Measurements from ENCODE around the gene KLF6. TPM values are rescaled to one million over a fixed set of nuclear protein-coding genes. Genes with fewer than 3 reads are reported as not detected.

KLF6 gene
- total RNA-seq, 1 donor from 2014 or later, result 99.1 TPM

DNA sequence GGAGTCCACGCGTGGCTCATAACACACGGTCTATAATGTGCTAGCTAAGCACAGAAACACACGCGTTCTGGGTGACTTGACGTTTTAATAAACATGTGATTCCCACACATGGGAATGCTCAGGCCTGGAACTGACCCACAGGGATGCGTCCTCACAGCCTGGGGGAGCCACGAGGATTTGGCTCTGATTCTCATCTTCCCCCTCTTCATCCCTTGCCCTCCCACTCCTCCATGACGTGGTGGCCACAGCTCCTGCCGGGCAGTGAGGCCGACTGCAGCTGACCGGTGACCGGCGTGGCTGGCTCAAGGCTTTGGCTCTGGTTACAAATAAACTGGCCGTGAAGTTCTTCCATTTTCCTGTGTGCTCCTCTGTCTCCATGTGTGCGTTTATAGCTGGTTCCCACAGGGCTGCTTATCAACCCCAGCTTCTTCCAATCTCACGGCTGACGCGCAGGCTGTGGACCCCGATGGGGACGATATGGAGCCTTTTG is 40.9 kb upstream of the KLF6 start:
- no peaks in the 10 kb centered on the region for H3K27me3 Mint-ChIP-seq (ENCODE audit: low read depth)

GRCh38 chr10:3825244-3825643 is 40.2 kb upstream of the KLF6 start:
- no peaks in the 10 kb centered on the region for H3K27me3 Mint-ChIP-seq (ENCODE audit: low read depth)
- no peak for DNase-seq (ENCODE audit: low spot score in 2 of 2, unreplicated experiment in 2 of 2)
- TF ChIP-seq, protein P1, sequence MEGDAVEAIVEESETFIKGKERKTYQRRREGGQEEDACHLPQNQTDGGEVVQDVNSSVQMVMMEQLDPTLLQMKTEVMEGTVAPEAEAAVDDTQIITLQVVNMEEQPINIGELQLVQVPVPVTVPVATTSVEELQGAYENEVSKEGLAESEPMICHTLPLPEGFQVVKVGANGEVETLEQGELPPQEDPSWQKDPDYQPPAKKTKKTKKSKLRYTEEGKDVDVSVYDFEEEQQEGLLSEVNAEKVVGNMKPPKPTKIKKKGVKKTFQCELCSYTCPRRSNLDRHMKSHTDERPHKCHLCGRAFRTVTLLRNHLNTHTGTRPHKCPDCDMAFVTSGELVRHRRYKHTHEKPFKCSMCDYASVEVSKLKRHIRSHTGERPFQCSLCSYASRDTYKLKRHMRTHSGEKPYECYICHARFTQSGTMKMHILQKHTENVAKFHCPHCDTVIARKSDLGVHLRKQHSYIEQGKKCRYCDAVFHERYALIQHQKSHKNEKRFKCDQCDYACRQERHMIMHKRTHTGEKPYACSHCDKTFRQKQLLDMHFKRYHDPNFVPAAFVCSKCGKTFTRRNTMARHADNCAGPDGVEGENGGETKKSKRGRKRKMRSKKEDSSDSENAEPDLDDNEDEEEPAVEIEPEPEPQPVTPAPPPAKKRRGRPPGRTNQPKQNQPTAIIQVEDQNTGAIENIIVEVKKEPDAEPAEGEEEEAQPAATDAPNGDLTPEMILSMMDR (IDR thresholded peaks at IDR 0.05; ENCODE audit: unreplicated experiment), result no peak
- H3K4me1 Mint-ChIP-seq, result peaks cover 59% of the 10 kb centered on the region
- no peak overlapping the region for H3K4me3 Mint-ChIP-seq
- peak overlapping the region; percentile 80 for H3K27ac Mint-ChIP-seq
- no peaks in the 10 kb centered on the region for H3K9me3 Mint-ChIP-seq
- H3K36me3 Mint-ChIP-seq, result no peaks in the 10 kb centered on the region

More for the DNA sequence above, 40.9 kb upstream of the KLF6 start:
- H3K36me3 Mint-ChIP-seq, result no peaks in the 10 kb centered on the region
- no peaks in the 10 kb centered on the region for H3K9me3 Mint-ChIP-seq
- H3K4me3 Mint-ChIP-seq, result no peak overlapping the region
- DNase-seq (ENCODE audit: low spot score in 2 of 2, unreplicated experiment in 2 of 2), result no peak
- H3K27ac Mint-ChIP-seq, result peak overlapping the region; percentile 83
- peaks cover 63% of the 10 kb centered on the region for H3K4me1 Mint-ChIP-seq
- TF ChIP-seq, protein P1 (IDR thresholded peaks at IDR 0.05; ENCODE audit: unreplicated experiment), result no peak

GRCh38 chr10:3822541-3823330 is 37.7 kb upstream of the KLF6 start:
- H3K27ac Mint-ChIP-seq, result peak overlapping the region; percentile 21
- peaks cover 37% of the 10 kb centered on the region for H3K4me1 Mint-ChIP-seq
- TF ChIP-seq, protein P1 (IDR thresholded peaks at IDR 0.05; ENCODE audit: unreplicated experiment), result no peak
- no peak for DNase-seq (ENCODE audit: low spot score in 2 of 2, unreplicated experiment in 2 of 2)
- no peaks in the 10 kb centered on the region for H3K9me3 Mint-ChIP-seq
- no peaks in the 10 kb centered on the region for H3K27me3 Mint-ChIP-seq (ENCODE audit: low read depth)
- H3K4me3 Mint-ChIP-seq, result no peak overlapping the region
- no peaks in the 10 kb centered on the region for H3K36me3 Mint-ChIP-seq

- no peaks in the 10 kb centered on the region for H3K9me3 Mint-ChIP-seq
- no peak overlapping the region for H3K4me3 Mint-ChIP-seq
- DNase-seq (ENCODE audit: low spot score in 2 of 2, unreplicated experiment in 2 of 2), result no peak
- no peaks in the 10 kb centered on the region for H3K27me3 Mint-ChIP-seq (ENCODE audit: low read depth)
- no peak overlapping the region for H3K27ac Mint-ChIP-seq
- peaks cover 17% of the 10 kb centered on the region for H3K4me1 Mint-ChIP-seq
- TF ChIP-seq, protein P1 (IDR thresholded peaks at IDR 0.05; ENCODE audit: unreplicated experiment), result no peak
- H3K36me3 Mint-ChIP-seq, result no peaks in the 10 kb centered on the region
Measured at GRCh38 chr10:3820255-3820654, 35.2 kb upstream of the KLF6 start.

DNA sequence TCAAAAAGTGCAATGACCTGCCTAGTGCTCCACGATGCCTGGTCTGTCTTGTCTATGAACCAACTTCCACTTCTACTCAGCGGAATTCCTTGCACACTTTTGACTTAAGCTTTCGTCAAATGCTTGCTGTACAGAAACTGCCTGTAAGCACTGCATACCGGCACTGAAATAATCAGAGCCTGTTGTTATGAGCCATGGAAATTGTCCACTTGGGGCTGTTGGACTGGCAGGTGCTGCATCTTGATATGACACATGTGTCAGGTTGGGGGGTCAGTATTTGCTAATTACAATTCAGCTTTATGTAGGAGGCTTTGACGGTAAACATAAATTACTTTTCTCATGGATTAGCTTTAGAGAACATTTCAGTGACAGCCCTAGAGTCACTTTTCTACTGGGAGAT is 32.0 kb upstream of the KLF6 start:
- Mint-ChIP-seq H3K36me3 (no peaks in the 10 kb centered on the region), H3K4me3 (no peak overlapping the region), H3K27ac (no peak overlapping the region), H3K9me3 (no peaks in the 10 kb centered on the region), H3K4me1 (peaks cover 9% of the 10 kb centered on the region), H3K27me3 (ENCODE audit: low read depth) (no peaks in the 10 kb centered on the region)
- TF ChIP-seq, protein P1 (IDR thresholded peaks at IDR 0.05; ENCODE audit: unreplicated experiment), result no peak
- DNase-seq (ENCODE audit: low spot score in 2 of 2, unreplicated experiment in 2 of 2), result no peak
